GM12801 (cell line): ENCODE data around the gene ADCY4.

Experiments
- CTCF ChIP-seq: IDR thresholded peaks from one replicate; pipeline ENCODE4 v1.5.1; 2011; ENCODE audit warnings: control low read depth; ENCODE audit not compliant: insufficient read length; ENCODE audit errors: extremely low read depth

Gene ADCY4

DNA sequence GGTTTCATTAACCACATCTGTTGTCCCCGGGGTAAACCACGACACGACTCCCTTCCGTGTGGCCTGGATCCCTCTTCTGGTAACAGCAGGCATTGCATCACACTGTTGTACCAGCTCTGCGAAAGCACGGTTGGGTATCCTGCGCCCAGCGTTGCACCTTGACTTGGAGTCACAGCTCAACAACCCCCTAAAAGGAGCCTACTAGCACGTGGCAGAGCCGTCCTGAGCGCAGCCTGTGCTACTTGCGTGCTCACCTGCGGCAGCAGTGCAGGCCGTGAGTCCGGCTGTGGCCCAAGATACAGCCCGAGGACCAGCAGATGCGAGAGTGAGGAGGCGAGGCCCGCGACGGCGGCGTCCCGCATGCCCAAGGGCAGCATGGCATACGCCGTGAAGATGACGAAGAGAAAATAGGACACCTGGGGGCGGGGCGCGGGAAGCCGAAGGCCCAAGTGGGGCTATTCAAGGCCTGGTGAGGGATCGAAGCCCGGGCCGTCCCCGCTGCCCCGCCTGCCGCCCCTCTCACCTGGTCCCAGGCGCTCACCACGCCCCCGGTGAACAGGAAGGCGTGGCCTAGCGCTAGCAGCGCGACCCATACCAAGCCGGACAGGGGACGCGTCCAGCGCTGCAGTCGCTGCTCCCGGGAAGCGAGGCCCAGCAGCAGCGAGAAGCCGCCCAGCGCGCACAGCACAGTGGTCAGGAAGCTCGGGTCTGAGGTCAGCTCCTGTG, 2.4 kb downstream of the ADCY4 start:
- no peak for TF ChIP-seq CTCF

- no peak for TF ChIP-seq CTCF
Observed at GRCh38 chr14:24331731-24332267, 3.1 kb downstream of the ADCY4 start.

DNA sequence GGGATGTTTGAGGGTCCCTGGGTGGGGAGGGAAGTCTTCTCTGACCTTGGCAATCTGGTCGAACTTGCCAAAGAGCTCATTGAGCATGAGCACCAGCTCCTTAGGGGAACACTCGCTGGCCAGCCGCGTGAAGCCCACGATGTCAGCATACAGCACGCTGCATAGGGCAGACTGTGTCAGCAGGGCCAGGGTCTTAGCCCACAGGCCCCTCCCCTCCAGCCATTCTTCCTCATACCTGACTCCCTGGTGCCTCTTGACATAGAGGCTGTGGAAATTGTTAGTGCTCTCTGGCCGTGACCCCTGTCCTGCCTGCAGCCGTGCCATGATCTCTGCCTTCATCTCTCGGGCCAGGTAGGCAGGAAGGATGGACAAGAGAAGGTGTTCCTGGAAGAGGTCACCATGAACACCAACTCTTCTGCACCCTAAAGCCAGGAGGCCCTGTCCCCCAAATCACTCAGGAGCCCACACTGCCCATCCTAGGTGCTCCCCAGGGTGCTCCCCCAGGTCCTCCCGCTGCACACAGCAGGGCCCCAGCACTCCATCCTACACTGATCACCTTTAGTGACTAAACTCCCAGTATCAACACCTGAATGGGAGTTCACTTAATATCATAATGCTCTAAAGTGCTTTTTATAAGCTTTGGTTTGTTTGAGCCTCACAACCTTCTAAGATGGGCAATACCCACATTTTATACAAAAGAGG, 3.7 kb downstream of the ADCY4 start:
- TF ChIP-seq CTCF, result no peak

DNA sequence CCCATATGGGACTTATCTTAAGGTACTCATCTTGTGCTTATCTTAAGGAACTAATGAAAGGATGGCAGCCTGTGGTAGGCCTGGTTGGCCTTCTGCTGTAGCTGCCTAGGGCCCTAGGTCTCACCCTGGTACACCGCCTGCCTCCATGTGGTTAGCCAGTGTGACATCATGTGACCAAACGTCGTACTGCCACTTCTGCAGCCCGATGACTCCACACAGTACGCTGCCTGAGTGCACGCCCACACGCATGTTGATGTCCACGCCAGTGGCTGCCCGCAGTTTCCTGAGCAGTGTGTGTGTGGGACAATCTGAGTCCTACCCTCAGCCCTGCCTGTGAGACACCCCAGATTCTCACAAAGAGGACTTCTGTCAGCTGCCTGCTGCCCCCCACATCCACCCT, 5.1 kb downstream of the ADCY4 start:
- no peak for TF ChIP-seq CTCF

DNA sequence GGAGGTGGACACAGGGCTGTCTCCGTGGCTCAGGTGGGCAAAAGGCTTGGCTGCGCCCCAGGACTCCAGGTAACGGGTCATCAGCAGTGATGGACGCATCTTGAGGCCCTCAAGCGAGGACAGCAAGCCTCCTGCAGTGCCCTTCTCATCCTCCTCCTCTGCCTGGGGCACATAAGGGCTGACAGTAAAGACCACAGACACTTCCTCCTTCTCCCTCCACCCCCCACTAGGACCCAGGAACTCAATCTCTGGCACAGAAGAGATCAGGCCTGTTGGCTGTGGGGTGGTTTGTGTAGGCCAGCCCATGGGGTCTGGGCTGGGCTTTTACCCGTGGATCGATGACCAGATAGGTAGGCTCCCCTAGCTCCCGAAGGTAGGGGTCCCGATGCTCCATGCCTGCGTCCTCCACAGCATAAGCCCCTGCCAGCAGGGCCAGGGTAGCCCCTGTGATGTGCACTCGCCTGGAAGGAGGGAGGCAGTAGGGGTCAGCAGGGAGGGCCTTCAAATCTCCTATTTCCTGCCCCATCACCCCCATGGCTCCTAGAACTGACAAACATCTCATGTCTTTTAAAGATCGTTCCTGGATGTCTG, 5.7 kb downstream of the ADCY4 start:
- no peak for TF ChIP-seq CTCF

GRCh38 chr14:24327303-24327702, 7.6 kb downstream of the ADCY4 start:
- TF ChIP-seq CTCF, result no peak

DNA sequence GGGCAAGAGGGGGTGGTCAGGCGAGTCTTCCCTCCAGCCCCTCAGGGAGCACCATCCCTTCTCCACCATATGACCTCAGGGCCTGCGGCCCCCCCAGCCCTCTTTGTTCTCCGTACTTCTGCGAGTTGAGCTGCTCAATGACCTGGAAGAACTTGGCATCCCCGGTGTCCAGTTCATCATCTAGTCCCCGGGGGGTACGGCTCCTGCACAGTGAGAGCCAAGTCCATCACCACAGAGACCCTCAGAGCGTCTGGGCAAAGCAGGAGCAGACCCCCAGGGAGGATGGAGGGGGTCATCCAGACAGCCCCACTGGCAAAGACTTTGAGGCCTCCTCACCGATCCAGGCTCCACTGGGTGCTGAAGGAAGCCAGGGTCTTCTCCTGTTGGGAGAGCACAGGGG, 8.9 kb downstream of the ADCY4 start:
- TF ChIP-seq CTCF, result no peak
